Peyer's patch (tissue), 4 donors: Measurements from ENCODE around the gene MRPL34. TPM values are rescaled to one million over a fixed set of nuclear protein-coding genes. Genes with fewer than 3 reads are reported as not detected.

Source experiments
- DNase-seq, 3 donors: peaks; one replicate each; pipeline ENCODE4 v3.0.0-alpha.2; 2017 to 2019
- H3K27ac ChIP-seq, 4 donors: fragments of 200-600 bp; sonication (generic); one replicate each; pipeline ENCODE4 v1.5.1; 2016 to 2019
- H3K27me3 ChIP-seq, 2 donors: fragments of 200-600 bp; sonication (generic); one replicate each; pipeline ENCODE4 v1.5.1; 2019
- H3K36me3 ChIP-seq, 3 donors: fragments of 200-600 bp; sonication (generic); one replicate each; pipeline ENCODE4 v1.5.1; 2016 to 2019
- H3K4me1 ChIP-seq, 4 donors: fragments of 200-600 bp; sonication (generic); one replicate each; pipeline ENCODE4 v1.5.1; 2016 to 2019
- H3K4me3 ChIP-seq, 4 donors: fragments of 200-600 bp; sonication (generic); 1 replicate in 3 of 4; 2 replicates in 1 of 4; pipeline ENCODE4 v1.5.1; 2016 to 2019; ENCODE audit warnings: mild to moderate bottlenecking in 1 of 4
- H3K9me3 ChIP-seq, 4 donors: fragments of 200-600 bp; sonication (generic); one replicate each; pipeline ENCODE4 v1.5.1; 2016 to 2019; ENCODE audit warnings: mild to moderate bottlenecking in 1 of 4
- CTCF ChIP-seq, 6 experiments: fragments of 450-650 bp in 4 of 6; fragments of 200-600 bp in 2 of 6; sonication (generic) in 1 of 6; IDR thresholded peaks; one replicate each; pipeline ENCODE4 v1.5.1; 2017 to 2019; ENCODE audit warnings: antibody characterized with exemption in 6 of 6, mild to moderate bottlenecking in 3 of 6, moderate library complexity in 1 of 6
- POLR2A ChIP-seq, 2 donors: fragments of 450-650 bp; IDR thresholded peaks; one replicate each; pipeline ENCODE4 v1.5.1; 2017; ENCODE audit warnings: antibody characterized with exemption in 2 of 2, mild to moderate bottlenecking in 2 of 2, moderate library complexity in 2 of 2
- total RNA-seq, 4 donors: library from RNA; depleted of rRNA; stranded (reverse); fragments of >200 nt; gene quantifications; one replicate each; pipeline ENCODE4 v1.1.0, GENCODE V29; 2016

MRPL34 gene
- total RNA-seq, 4 donors from 2014 or later: 76.7 to 202 (median 196) TPM

DNA sequence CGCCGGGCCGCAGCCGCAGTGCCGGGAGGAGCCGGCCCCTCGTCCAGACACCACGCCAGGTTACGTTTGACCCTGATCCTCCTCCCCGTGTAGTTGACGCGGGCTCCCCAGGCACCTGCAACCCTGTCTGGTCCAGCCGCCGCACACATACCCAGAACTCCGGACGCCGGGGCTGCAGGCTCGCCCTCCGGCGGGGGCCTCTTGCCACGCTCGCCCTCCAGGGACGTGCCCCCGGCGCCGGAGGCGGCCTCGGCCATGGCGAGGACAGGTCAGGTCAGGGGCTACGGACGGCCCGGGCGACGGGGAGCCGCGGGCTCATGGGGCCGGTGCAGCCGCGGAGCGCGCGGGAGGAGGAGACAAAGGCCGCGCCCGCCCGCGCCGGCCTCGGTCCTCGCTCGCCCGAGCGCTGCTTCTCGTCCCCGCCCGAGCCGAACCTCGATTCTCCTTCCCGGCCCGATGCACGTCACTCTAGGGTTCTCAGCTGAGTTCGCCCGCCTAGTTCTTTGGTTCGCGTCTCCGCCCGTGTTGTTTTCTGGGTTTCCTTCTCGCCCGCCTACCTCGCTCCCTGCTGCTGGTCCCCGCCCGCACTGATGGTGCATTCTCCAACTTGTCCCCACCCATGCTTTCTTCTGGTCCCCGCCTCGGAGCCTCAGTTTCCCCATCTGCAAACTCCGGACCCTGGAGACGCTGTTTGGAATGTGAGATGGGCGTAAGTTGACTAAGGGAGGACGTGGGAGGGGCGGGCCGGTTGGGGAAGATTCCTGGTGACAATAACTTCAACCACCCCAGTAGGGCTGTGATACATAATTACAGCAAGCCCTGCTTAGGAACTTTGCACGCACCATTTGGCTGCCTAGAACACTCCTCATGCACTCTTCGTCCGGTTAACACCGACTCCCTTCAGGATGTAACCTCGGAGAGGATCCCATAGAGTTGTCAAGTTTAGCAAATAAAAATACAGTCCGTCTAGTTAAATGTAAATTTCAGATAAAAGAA, 29.0 kb downstream of the MRPL34 start, which contains the start of gene ANO8:
ANO8 (minus strand) TSS at position 442 of the 996 bp plus-strand sequence; CDS start at position 257, 185 bp downstream.
- peak; percentile 89 to 97 (median 95) for DNase-seq
- peaks cover 0 to under 1% of the 10 kb centered on the region in 2 donors for H3K27me3 ChIP-seq
- TF ChIP-seq POLR2A (IDR thresholded peaks at IDR 0.05): peak in 1 of 2 donors; percentile 71
- no peak for TF ChIP-seq CTCF (IDR thresholded peaks at IDR 0.05)
- H3K27ac ChIP-seq: peak within 1 kb of the TSS; percentile 38 to 82 (median 66)
- H3K9me3 ChIP-seq: no peaks in the 10 kb centered on the region
- H3K4me1 ChIP-seq: peaks cover 5 to 37% (median 15%) of the 10 kb centered on the region in 4 donors
- H3K36me3 ChIP-seq: no peaks in the 10 kb centered on the region
- H3K4me3 ChIP-seq: peak within 1 kb of the TSS; percentile 57 to 90 (median 66)

- no peak for DNase-seq
- Histone ChIP-seq H3K36me3 (no peaks in the 10 kb centered on the region), H3K4me3 (peak overlapping the region in 1 of 4 donors; percentile 90), H3K27ac (peak overlapping the region in 1 of 4 donors; percentile 82), H3K4me1 (peaks cover 5 to 35% (median 14%) of the 10 kb centered on the region in 4 donors), H3K9me3 (no peaks in the 10 kb centered on the region), H3K27me3 (no peaks in the 10 kb centered on the region)
- TF ChIP-seq POLR2A (IDR thresholded peaks at IDR 0.05) (no peak), CTCF (IDR thresholded peaks at IDR 0.05) (no peak)
Measured at GRCh38 chr19:17335575-17335974, 29.9 kb downstream of the MRPL34 start.

DNA sequence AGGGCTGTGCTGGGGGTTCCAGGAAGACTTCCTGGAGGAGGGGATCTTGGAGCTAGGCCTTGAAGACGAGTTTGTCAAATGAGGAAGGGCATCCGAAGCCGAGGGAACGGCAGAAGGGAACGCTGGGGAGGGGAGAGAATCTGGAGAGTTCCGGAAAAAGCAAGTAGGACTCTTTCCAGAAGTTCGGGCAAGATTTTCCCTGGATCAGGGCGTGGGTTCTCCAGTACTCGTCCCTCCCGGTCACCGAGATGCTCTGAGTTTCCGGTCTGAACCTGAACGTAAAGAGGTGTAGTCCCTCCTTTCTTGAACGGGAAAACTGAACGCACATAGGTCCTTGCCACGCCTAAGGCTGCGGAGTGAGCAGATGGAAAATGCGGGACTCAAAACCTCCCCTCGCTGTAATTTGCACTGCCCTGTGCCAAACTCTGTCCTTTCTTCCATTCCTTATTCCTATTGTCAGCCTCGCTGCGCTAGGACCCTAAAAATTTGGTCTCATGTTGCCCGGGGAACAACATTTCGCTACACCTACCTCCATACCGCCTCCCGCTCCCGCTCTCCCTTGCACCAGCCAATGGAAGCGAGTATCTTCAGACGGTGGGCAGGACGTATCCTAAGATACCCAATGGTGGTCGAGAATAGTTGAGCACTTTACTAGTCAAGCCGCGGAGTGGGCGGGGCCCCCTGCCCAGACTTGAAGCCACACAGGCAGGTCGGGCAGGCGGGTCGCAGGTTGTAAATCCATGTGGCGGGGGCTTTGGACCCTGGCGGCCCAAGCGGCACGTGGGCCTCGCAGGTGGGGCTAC, 31.4 kb downstream of the MRPL34 start, which contains the start of gene GTPBP3:
GTPBP3 (plus strand) TSS at position 682 of the 803 bp plus-strand sequence; CDS start at position 741, 59 bp downstream.
- Histone ChIP-seq H3K27ac (peak within 1 kb of the TSS; percentile 80 to 96 (median 86)), H3K4me1 (peaks cover 5 to 31% (median 14%) of the 10 kb centered on the region in 4 donors), H3K9me3 (no peaks in the 10 kb centered on the region), H3K36me3 (no peaks in the 10 kb centered on the region), H3K27me3 (no peaks in the 10 kb centered on the region), H3K4me3 (peak within 1 kb of the TSS; percentile 55 to 78 (median 68))
- peak; percentile 96 to 100 (median 99) for DNase-seq
- TF ChIP-seq CTCF (IDR thresholded peaks at IDR 0.05) (peak in 1 of 6 experiments; percentile 9), POLR2A (IDR thresholded peaks at IDR 0.05) (peak; percentile 39 to 47)

DNA sequence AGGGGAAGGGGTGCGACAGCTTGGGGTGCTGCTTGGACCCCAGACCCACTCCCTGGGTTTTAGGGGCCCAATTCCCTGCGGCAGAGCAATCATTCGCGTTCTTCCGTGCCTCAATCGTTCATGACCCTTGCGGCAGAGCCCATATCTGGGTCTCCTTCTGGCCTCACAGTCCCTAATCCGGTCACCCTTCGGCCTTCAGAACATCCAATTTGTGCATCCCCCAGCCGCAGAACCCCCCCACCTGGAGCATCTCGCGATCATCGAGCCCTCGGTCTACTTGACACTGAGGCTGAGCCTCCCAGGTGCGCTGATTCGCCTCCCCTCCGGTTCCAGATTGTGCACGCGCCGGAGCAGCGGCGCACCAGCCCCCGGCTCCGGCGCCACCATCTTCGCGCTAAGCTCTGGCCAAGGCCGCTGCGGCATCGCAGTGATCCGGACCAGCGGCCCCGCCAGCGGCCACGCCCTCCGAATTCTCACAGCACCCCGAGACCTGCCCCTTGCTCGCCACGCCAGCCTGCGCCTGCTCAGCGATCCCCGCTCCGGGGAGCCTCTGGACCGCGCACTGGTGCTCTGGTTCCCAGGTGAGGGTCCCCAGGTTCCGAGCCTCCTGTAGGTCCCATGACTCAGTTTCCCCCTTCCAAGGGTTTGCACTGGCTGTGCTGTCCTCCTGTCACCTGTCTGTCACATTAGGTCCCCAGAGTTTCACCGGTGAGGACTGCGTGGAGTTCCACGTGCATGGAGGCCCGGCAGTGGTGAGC, 32.2 kb downstream of the MRPL34 start:
- peaks cover 5 to 31% (median 14%) of the 10 kb centered on the region in 4 donors for H3K4me1 ChIP-seq
- no peaks in the 10 kb centered on the region for H3K9me3 ChIP-seq
- DNase-seq: no peak
- no peaks in the 10 kb centered on the region for H3K36me3 ChIP-seq
- H3K27me3 ChIP-seq: no peaks in the 10 kb centered on the region
- H3K4me3 ChIP-seq: peak overlapping the region; percentile 55 to 78 (median 68)
- TF ChIP-seq POLR2A (IDR thresholded peaks at IDR 0.05): no peak
- TF ChIP-seq CTCF (IDR thresholded peaks at IDR 0.05): no peak
- peak overlapping the region; percentile 80 to 96 (median 86) for H3K27ac ChIP-seq
